HCT116 (cell line): Measurements from ENCODE around the gene ZYG11A. TPM values are rescaled to one million over a fixed set of nuclear protein-coding genes. Genes with fewer than 3 reads are reported as not detected.

Experiments used
- ATAC-seq: fragments of 200-7000 bp; cut with Tn5 transposase; 2 replicates; pipeline ENCODE4 v1.9.1; 2020; ENCODE audit warnings: mild to moderate bottlenecking, moderate library complexity
- BruUV-seq: library from RNA; stranded (reverse); fragments of 400-500 nt; replicated peaks from 2 replicates; lab custom pipeline; 2021; lab: Mats Ljungman, UMichigan
- CTCF ChIA-PET: fragments of 300-600 bp; sonication (Branson Sonifier 250); formaldehyde crosslinking; loops from one replicate; lab custom pipeline; 2021; ENCODE audit warnings: antibody characterized with exemption; lab: Charles Lee
- POLR2A ChIA-PET: fragments of 300-600, 350-600 bp; sonication (Branson Sonifier 250); formaldehyde crosslinking; loops from one replicate; lab custom pipeline; 2021; ENCODE audit warnings: antibody characterized with exemption; lab: Charles Lee
- RAD21 ChIA-PET, 2 experiments: fragments of 300-600 bp; sonication (Branson Sonifier 250); formaldehyde crosslinking; loops; one replicate each; lab custom pipeline; 2023; ENCODE audit warnings: low total read pairs in 2 of 2; ENCODE audit not compliant: uncharacterized antibody in 2 of 2, unreplicated experiment in 2 of 2, low non-redundant PET in 1 of 2; lab: Charles Lee
- DNase-seq: peaks from one replicate; pipeline ENCODE4 v3.0.0-alpha.2; 2010; ENCODE audit warnings: low read depth, low spot score
- H2AFZ ChIP-seq: fragments of 200-600 bp; shearing (Covaris generic), sonication (generic); 2 replicates; pipeline ENCODE4 v1.6.1; 2017; ENCODE audit warnings: low read depth, mixed run types, mixed read lengths, antibody characterized with exemption, low read length; ENCODE audit not compliant: poor library complexity, severe bottlenecking
- H3K27ac ChIP-seq: 2 replicates; pipeline ENCODE4 v1.5.1; 2012; ENCODE audit warnings: low read depth, low read length
- H3K27me3 ChIP-seq: fragments of 200-600 bp; sonication (generic); 2 replicates; pipeline ENCODE4 v1.6.1; 2016; ENCODE audit warnings: mixed run types, low read length, mixed read lengths; ENCODE audit not compliant: insufficient read depth
- H3K36me3 ChIP-seq, 2 experiments: fragments of 200-500 bp in 1 of 2; fragments of 200-600 bp in 1 of 2; sonication (Bioruptor generic) in 1 of 2; sonication (generic) in 1 of 2; 2 replicates each; pipeline versions ENCODE4 v1.5.1 to v1.6.1; 2014 to 2016; ENCODE audit warnings: low read length in 2 of 2, inconsistent platforms in 1 of 2, mixed read lengths in 1 of 2, mixed run types in 1 of 2; ENCODE audit not compliant: insufficient read depth in 2 of 2, control insufficient read depth in 1 of 2
- H3K4me1 ChIP-seq, 2 experiments: fragments of 200-600 bp in 1 of 2; sonication (generic) in 1 of 2; 2 replicates each; pipeline versions ENCODE4 v1.5.1 to v1.6.1; 2012 to 2017; ENCODE audit warnings: low read length in 2 of 2, inconsistent platforms in 1 of 2, mild to moderate bottlenecking in 1 of 2, mixed read lengths in 1 of 2, mixed run types in 1 of 2, moderate library complexity in 1 of 2; ENCODE audit not compliant: insufficient read depth in 2 of 2, control insufficient read depth in 1 of 2
- H3K4me2 ChIP-seq: fragments of 200-600 bp; sonication (generic); 2 replicates; pipeline ENCODE4 v1.6.1; 2017; ENCODE audit warnings: mixed run types, low read length, mixed read lengths
- H3K4me3 ChIP-seq, 2 experiments: fragments of 200-600 bp in 1 of 2; sonication (generic) in 1 of 2; replicated peaks in 1 of 2; 2 replicates each; pipeline ENCODE4 v1.5.1; 2011 to 2016; ENCODE audit warnings: low read length in 2 of 2, control low read depth in 1 of 2, low read depth in 1 of 2, mild to moderate bottlenecking in 1 of 2, mixed read lengths in 1 of 2, mixed run types in 1 of 2
- H3K79me2 ChIP-seq: fragments of 200-600 bp; sonication (generic); 2 replicates; pipeline ENCODE4 v1.6.1; 2017; ENCODE audit warnings: mild to moderate bottlenecking, mixed run types, low read length, moderate library complexity, mixed read lengths; ENCODE audit not compliant: insufficient read depth
- H3K9ac ChIP-seq: fragments of 200-600 bp; sonication (generic); 2 replicates; pipeline ENCODE4 v1.6.1; 2016; ENCODE audit warnings: low read length, mixed read lengths
- H3K9me2 ChIP-seq: fragments of 200-600 bp; sonication (generic), shearing (Covaris generic); 2 replicates; pipeline ENCODE4 v1.6.1; 2017; ENCODE audit warnings: mixed run types, mild to moderate bottlenecking, moderate library complexity; ENCODE audit not compliant: insufficient read depth
- H3K9me3 ChIP-seq, 2 experiments: fragments of 200-500 bp in 1 of 2; fragments of 200-600 bp in 1 of 2; sonication (Bioruptor generic) in 1 of 2; sonication (generic) in 1 of 2; 2 replicates each; pipeline ENCODE4 v1.6.1; 2014 to 2017; ENCODE audit warnings: low read length in 2 of 2, mixed read lengths in 2 of 2, inconsistent platforms in 1 of 2, low read depth in 1 of 2, mild to moderate bottlenecking in 1 of 2, mixed run types in 1 of 2, moderate library complexity in 1 of 2; ENCODE audit not compliant: control insufficient read depth in 1 of 2, insufficient read depth in 1 of 2
- H4K20me1 ChIP-seq: fragments of 200-600 bp; sonication (generic), shearing (Covaris generic); 2 replicates; pipeline ENCODE4 v1.6.1; 2017; ENCODE audit warnings: mixed run types, mild to moderate bottlenecking, moderate library complexity; ENCODE audit not compliant: insufficient read depth
- ATF3 ChIP-seq: IDR thresholded peaks from 2 replicates; pipeline ENCODE4 v1.6.1; 2012
- CBX3 ChIP-seq: IDR thresholded peaks from 2 replicates; pipeline ENCODE4 v1.6.1; 2012; ENCODE audit warnings: low read depth
- CEBPB ChIP-seq: IDR thresholded peaks from 2 replicates; pipeline ENCODE4 v1.6.1; 2012; ENCODE audit warnings: low read depth
- EZH2 ChIP-seq: fragments of 200-600 bp; sonication (generic); IDR thresholded peaks from 2 replicates; pipeline ENCODE4 v1.6.1; 2017; ENCODE audit warnings: antibody characterized with exemption, mixed run types
- JUND ChIP-seq: IDR thresholded peaks from 2 replicates; pipeline ENCODE4 v1.6.1; 2012
- MAX ChIP-seq: IDR thresholded peaks from 2 replicates; pipeline ENCODE4 v1.6.1; 2012
- POLR2A ChIP-seq: IDR thresholded peaks from 2 replicates; pipeline ENCODE4 v1.7.0; 2011; ENCODE audit warnings: borderline replicate concordance; ENCODE audit not compliant: insufficient read depth, insufficient read length; ENCODE audit errors: extremely low read depth
- RAD21 ChIP-seq: IDR thresholded peaks from 2 replicates; pipeline ENCODE4 v1.6.1; 2012; ENCODE audit warnings: low read depth, mild to moderate bottlenecking
- REST ChIP-seq: IDR thresholded peaks from 2 replicates; pipeline ENCODE4 v1.6.1; 2012; ENCODE audit warnings: low read depth
- SIN3A ChIP-seq: IDR thresholded peaks from 2 replicates; pipeline ENCODE4 v1.6.1; 2012; ENCODE audit warnings: low read depth
- SP1 ChIP-seq: IDR thresholded peaks from 2 replicates; pipeline ENCODE4 v1.6.1; 2012; ENCODE audit warnings: low read depth
- TCF7L2 ChIP-seq: IDR thresholded peaks from 2 replicates; pipeline ENCODE4 v1.7.0; 2011; ENCODE audit warnings: borderline replicate concordance, inconsistent platforms; ENCODE audit not compliant: insufficient read depth, insufficient read length; ENCODE audit errors: extremely low read depth
- YY1 ChIP-seq: IDR thresholded peaks from 2 replicates; pipeline ENCODE4 v1.6.1; 2011; ENCODE audit warnings: low read length, low read depth, moderate library complexity, mild to moderate bottlenecking; ENCODE audit not compliant: insufficient replicate concordance; ENCODE audit errors: extremely low read depth
- ZBTB33 ChIP-seq: IDR thresholded peaks from 2 replicates; pipeline ENCODE4 v1.6.1; 2011; ENCODE audit warnings: mild to moderate bottlenecking, low read length, moderate library complexity; ENCODE audit not compliant: insufficient replicate concordance; ENCODE audit errors: extremely low read depth
- ZFX ChIP-seq: fragments of 450-650 bp; IDR thresholded peaks from 2 replicates; pipeline ENCODE4 v1.6.1; 2017
- ZNF274 ChIP-seq: fragments of 200-500 bp; sonication (Bioruptor generic); IDR thresholded peaks from 2 replicates; pipeline ENCODE4 v1.6.1; 2014; ENCODE audit warnings: mild to moderate bottlenecking, low read depth, low read length, inconsistent platforms
- intact Hi-C: fragments of 100-400 bp; cut with micrococcal nuclease; formaldehyde crosslinking; loops from 2 replicates; pipeline ENCODE4 v1.10.0; 2022
- total RNA-seq: library from RNA; stranded (reverse); gene quantifications from one replicate; pipeline ENCODE4 v1.2.1, GENCODE V29; 2021; ENCODE audit not compliant: unreplicated experiment

Gene ZYG11A
- total RNA-seq, 1 experiment from 2014 or later = 0.05 TPM

GRCh38 chr1:52917581-52917980 lies 75.0 kb downstream of the ZYG11A start:
- Histone ChIP-seq H3K4me2 (no peak overlapping the region), H3K9ac (no peak overlapping the region), H3K27me3 (no peaks in the 10 kb centered on the region), H3K36me3 (no peaks in the 10 kb centered on the region), H3K4me3 (no peak overlapping the region)
- POLR2A ChIA-PET = no interaction called here
- no peak for TF ChIP-seq YY1
- no peak for TF ChIP-seq ZNF274
- TF ChIP-seq TCF7L2 = no peak
- no peak for TF ChIP-seq EZH2
- no peak for TF ChIP-seq MAX
- TF ChIP-seq CEBPB = no peak
- TF ChIP-seq, all 23 proteins: peak for 0
- no peak overlapping the region for H3K27ac ChIP-seq
- no peak for ATAC-seq
- no peak overlapping the region for H2AFZ ChIP-seq
- H3K79me2 ChIP-seq = no peaks in the 10 kb centered on the region
- H3K9me2 ChIP-seq = no peaks in the 10 kb centered on the region
- BruUV-seq = no TSS peak
- ChIA-PET CTCF (interaction anchor here (0.7 kb wide), 1 partner anchor 11 kb away, joined by 3 read pairs; no protein-coding TSS in a partner anchor), RAD21 (no interaction called here)
- H4K20me1 ChIP-seq = no peaks in the 10 kb centered on the region
- no peak for DNase-seq
- no peaks in the 10 kb centered on the region for H3K9me3 ChIP-seq
- peaks cover 5 to 28% of the 10 kb centered on the region in 2 experiments; a peak in 3 of 4 replicates for H3K4me1 ChIP-seq
- intact Hi-C loops = no loop called here

- BruUV-seq = no TSS peak
- Histone ChIP-seq H3K4me2 (no peak overlapping the region), H2AFZ (no peak overlapping the region), H3K36me3 (no peaks in the 10 kb centered on the region), H3K27me3 (no peaks in the 10 kb centered on the region), H3K9me2 (no peaks in the 10 kb centered on the region), H3K27ac (no peak overlapping the region), H3K79me2 (no peaks in the 10 kb centered on the region), H4K20me1 (no peaks in the 10 kb centered on the region), H3K4me3 (no peak overlapping the region), H3K4me1 (peaks cover 5 to 31% of the 10 kb centered on the region in 2 experiments; a peak in 3 of 4 replicates), H3K9ac (no peak overlapping the region), H3K9me3 (no peaks in the 10 kb centered on the region)
- ATAC-seq (no peak), DNase-seq (no peak)
- ChIA-PET POLR2A (interaction anchor here (0.8 kb wide), 1 partner anchor 257 kb away, joined by 3 read pairs; no protein-coding TSS in a partner anchor), RAD21 (no interaction called here), CTCF (no interaction called here)
- intact Hi-C loops = no loop called here
- TF ChIP-seq SP1 (no peak), MAX (no peak), JUND (no peak), POLR2A (no peak), RAD21 (no peak), ATF3 (no peak), ZBTB33 (no peak), REST (no peak), CBX3 (no peak), ZFX (no peak), SIN3A (no peak)
Measured at GRCh38 chr1:52918201-52918600, 75.6 kb downstream of the ZYG11A start.
